SK-N-SH treated with all-trans-retinoic acid at 6 μM for 48 hours (cell line): ENCODE results near the gene TRAF1.

Experiments used
- ATAC-seq: fragments of 200-7000 bp; cut with Tn5 transposase; 3 replicates; pipeline ENCODE4 v1.9.1; 2020; ENCODE audit warnings: mild to moderate bottlenecking, moderate library complexity
- ARNTL ChIP-seq: fragments of 450-650 bp; formaldehyde crosslinking; IDR thresholded peaks from 2 replicates; pipeline ENCODE4 v1.5.0; 2020; ENCODE audit warnings: low read depth, mild to moderate bottlenecking, moderate library complexity, borderline replicate concordance
- BACH2 ChIP-seq: fragments of 250-450 bp; sonication (Bioruptor Pico); IDR thresholded peaks from 2 replicates; pipeline ENCODE4 v1.9.0; 2021; ENCODE audit warnings: mild to moderate bottlenecking, borderline replicate concordance
- CSRNP3 ChIP-seq: fragments of 250-450 bp; sonication (Bioruptor Pico); IDR thresholded peaks from 2 replicates; pipeline ENCODE4 v1.5.1; 2021; ENCODE audit warnings: mild to moderate bottlenecking, moderate library complexity
- ESRRG ChIP-seq: fragments of 250-450 bp; sonication (Bioruptor Pico); IDR thresholded peaks from 2 replicates; pipeline ENCODE4 v1.6.1; 2021; ENCODE audit warnings: mild to moderate bottlenecking
- POU6F1 ChIP-seq: fragments of 250-450 bp; sonication (Bioruptor Pico); IDR thresholded peaks from 2 replicates; pipeline ENCODE4 v1.8.0; 2021; ENCODE audit warnings: low read depth, mild to moderate bottlenecking, moderate library complexity, borderline replicate concordance
- PPARA ChIP-seq: fragments of 250-450 bp; sonication (Bioruptor Pico); IDR thresholded peaks from 2 replicates; pipeline ENCODE4 v1.5.0; 2020; ENCODE audit warnings: mild to moderate bottlenecking, borderline replicate concordance
- RARB ChIP-seq: fragments of 250-450 bp; sonication (Bioruptor Pico); IDR thresholded peaks from 2 replicates; pipeline ENCODE4 v1.8.0; 2021; ENCODE audit warnings: mild to moderate bottlenecking, moderate library complexity
- SNAI2 ChIP-seq: fragments of 250-450 bp; sonication (Bioruptor Pico); IDR thresholded peaks from 2 replicates; pipeline ENCODE4 v1.5.0; 2020; ENCODE audit warnings: mild to moderate bottlenecking, moderate library complexity
- TCF4 ChIP-seq: fragments of 250-450 bp; sonication (Bioruptor Pico); IDR thresholded peaks from 2 replicates; pipeline ENCODE4 v1.8.0; 2021; ENCODE audit warnings: mild to moderate bottlenecking, moderate library complexity, borderline replicate concordance
- TOX ChIP-seq: fragments of 250-450 bp; sonication (Bioruptor Pico); IDR thresholded peaks from 2 replicates; pipeline ENCODE4 v1.8.0; 2021; ENCODE audit warnings: mild to moderate bottlenecking, moderate library complexity, borderline replicate concordance
- ZFP3 ChIP-seq: fragments of 250-450 bp; sonication (Bioruptor Pico); IDR thresholded peaks from 2 replicates; pipeline ENCODE4 v1.5.0; 2020; ENCODE audit warnings: mild to moderate bottlenecking, moderate library complexity
- ZNF565 ChIP-seq: fragments of 450-650 bp; formaldehyde crosslinking; conservative IDR thresholded peaks from 2 replicates; pipeline ENCODE4 v1.5.0; 2020; ENCODE audit warnings: low read depth, mild to moderate bottlenecking, moderate library complexity
- ZNF70 ChIP-seq: fragments of 450-650 bp; formaldehyde crosslinking; IDR thresholded peaks from 2 replicates; pipeline ENCODE4 v1.5.0; 2020; ENCODE audit warnings: mild to moderate bottlenecking, moderate library complexity
- ZNF8 ChIP-seq: fragments of 450-650 bp; formaldehyde crosslinking; IDR thresholded peaks from 2 replicates; pipeline ENCODE4 v1.5.0; 2020; ENCODE audit warnings: mild to moderate bottlenecking, moderate library complexity
- TF ChIP-seq, protein P1 (sequence below): fragments of 250-450 bp; sonication (Bioruptor Pico); IDR thresholded peaks from 2 replicates; pipeline ENCODE4 v1.8.0; 2020; ENCODE audit warnings: mild to moderate bottlenecking, moderate library complexity, borderline replicate concordance
- TF ChIP-seq, protein P2 (sequence below): fragments of 250-450 bp; sonication (Bioruptor Pico); IDR thresholded peaks from 2 replicates; pipeline ENCODE4 v1.5.0; 2020; ENCODE audit warnings: mild to moderate bottlenecking, moderate library complexity

Gene TRAF1

GRCh38 chr9:120970244-120970643 lies 43.6 kb upstream of the TRAF1 start:
- TF ChIP-seq, protein P1, sequence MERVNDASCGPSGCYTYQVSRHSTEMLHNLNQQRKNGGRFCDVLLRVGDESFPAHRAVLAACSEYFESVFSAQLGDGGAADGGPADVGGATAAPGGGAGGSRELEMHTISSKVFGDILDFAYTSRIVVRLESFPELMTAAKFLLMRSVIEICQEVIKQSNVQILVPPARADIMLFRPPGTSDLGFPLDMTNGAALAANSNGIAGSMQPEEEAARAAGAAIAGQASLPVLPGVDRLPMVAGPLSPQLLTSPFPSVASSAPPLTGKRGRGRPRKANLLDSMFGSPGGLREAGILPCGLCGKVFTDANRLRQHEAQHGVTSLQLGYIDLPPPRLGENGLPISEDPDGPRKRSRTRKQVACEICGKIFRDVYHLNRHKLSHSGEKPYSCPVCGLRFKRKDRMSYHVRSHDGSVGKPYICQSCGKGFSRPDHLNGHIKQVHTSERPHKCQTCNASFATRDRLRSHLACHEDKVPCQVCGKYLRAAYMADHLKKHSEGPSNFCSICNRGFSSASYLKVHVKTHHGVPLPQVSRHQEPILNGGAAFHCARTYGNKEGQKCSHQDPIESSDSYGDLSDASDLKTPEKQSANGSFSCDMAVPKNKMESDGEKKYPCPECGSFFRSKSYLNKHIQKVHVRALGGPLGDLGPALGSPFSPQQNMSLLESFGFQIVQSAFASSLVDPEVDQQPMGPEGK (CRISPR knock-in tag) = no peak
- TF ChIP-seq ESRRG (CRISPR knock-in tag) = no peak
- TF ChIP-seq BACH2 = no peak
- no peak for TF ChIP-seq ZNF70 (CRISPR knock-in tag)
- TF ChIP-seq TCF4 (CRISPR knock-in tag) = no peak
- no peak for TF ChIP-seq TOX (CRISPR knock-in tag)
- no peak for TF ChIP-seq POU6F1 (CRISPR knock-in tag)
- TF ChIP-seq RARB (CRISPR knock-in tag) = no peak
- TF ChIP-seq ZNF565 (CRISPR knock-in tag) = no peak
- TF ChIP-seq ZNF8 = no peak
- TF ChIP-seq, protein P2, sequence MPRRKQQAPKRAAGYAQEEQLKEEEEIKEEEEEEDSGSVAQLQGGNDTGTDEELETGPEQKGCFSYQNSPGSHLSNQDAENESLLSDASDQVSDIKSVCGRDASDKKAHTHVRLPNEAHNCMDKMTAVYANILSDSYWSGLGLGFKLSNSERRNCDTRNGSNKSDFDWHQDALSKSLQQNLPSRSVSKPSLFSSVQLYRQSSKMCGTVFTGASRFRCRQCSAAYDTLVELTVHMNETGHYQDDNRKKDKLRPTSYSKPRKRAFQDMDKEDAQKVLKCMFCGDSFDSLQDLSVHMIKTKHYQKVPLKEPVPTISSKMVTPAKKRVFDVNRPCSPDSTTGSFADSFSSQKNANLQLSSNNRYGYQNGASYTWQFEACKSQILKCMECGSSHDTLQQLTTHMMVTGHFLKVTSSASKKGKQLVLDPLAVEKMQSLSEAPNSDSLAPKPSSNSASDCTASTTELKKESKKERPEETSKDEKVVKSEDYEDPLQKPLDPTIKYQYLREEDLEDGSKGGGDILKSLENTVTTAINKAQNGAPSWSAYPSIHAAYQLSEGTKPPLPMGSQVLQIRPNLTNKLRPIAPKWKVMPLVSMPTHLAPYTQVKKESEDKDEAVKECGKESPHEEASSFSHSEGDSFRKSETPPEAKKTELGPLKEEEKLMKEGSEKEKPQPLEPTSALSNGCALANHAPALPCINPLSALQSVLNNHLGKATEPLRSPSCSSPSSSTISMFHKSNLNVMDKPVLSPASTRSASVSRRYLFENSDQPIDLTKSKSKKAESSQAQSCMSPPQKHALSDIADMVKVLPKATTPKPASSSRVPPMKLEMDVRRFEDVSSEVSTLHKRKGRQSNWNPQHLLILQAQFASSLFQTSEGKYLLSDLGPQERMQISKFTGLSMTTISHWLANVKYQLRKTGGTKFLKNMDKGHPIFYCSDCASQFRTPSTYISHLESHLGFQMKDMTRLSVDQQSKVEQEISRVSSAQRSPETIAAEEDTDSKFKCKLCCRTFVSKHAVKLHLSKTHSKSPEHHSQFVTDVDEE (CRISPR knock-in tag) = no peak
- no peak for TF ChIP-seq CSRNP3 (CRISPR knock-in tag)
- TF ChIP-seq PPARA (CRISPR knock-in tag) = no peak
- no peak for ATAC-seq

DNA sequence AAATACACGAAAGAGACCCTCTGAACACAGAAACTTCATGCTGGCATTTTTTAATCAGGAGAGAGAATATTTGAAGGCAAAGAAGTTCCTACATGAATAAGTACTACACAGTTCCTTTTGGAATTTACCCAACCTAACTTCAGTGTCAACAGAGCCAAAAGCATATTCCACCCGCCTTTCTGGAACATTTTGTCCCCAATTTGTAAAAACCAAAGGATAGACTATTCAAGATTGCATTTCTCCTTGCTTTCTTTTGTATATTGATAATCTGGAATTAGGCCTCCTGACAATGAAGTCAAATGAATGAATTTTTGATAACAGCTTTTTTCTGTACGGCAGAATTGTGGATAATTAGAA lies 39.4 kb upstream of the TRAF1 start:
- no peak for ATAC-seq
- TF ChIP-seq POU6F1 (CRISPR knock-in tag) = no peak
- no peak for TF ChIP-seq PPARA (CRISPR knock-in tag)
- no peak for TF ChIP-seq RARB (CRISPR knock-in tag)
- no peak for TF ChIP-seq ARNTL (CRISPR knock-in tag)
- no peak for TF ChIP-seq ZFP3 (CRISPR knock-in tag)
- TF ChIP-seq, all 23 proteins: peak for 0

DNA sequence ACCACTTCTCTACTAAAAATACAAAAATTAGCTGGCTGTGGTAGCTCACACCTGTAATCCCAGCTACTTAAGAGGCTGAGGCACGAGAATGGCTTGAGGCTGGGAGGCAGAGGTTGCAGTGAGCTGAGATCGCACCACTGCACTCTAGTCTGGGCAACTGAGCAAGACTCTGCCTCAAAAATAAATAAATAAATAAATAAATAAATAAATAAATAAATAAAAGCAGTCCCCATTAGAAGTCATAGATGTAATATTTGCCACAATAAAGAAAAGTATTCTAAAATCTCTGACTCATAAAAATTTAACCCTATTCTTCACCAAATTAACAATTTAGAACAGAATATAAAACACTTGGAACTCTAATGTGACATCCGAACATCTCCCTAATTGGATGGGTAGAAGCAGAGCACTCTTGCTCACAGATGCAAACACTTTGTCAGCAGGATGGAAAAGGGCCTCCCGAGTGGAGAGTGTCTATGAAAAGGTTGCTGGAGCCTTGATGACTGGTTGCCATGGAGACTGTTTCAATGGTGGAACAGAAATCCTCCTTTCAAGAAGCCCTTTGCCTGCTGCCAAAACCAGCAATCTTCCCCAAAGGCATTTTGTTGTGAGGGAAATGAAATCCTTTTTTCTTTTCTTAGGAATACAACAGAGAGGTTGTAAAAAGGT lies 38.9 kb upstream of the TRAF1 start:
- no peak for ATAC-seq

More for the DNA sequence above, 38.9 kb upstream of the TRAF1 start:
- TF ChIP-seq TOX (CRISPR knock-in tag) (no peak), POU6F1 (CRISPR knock-in tag) (no peak), ZNF70 (CRISPR knock-in tag) (no peak), RARB (CRISPR knock-in tag) (no peak), ARNTL (CRISPR knock-in tag) (no peak), ZNF8 (no peak), SNAI2 (CRISPR knock-in tag) (no peak), BACH2 (no peak)
- TF ChIP-seq, protein P2 (CRISPR knock-in tag) = no peak
- TF ChIP-seq, protein P1 (CRISPR knock-in tag) = no peak
